ENCODE measurements around the gene ACOX2. TPM values are rescaled to one million over a fixed set of nuclear protein-coding genes. Genes with fewer than 3 reads are reported as not detected.

The ACOX2 gene
- total RNA-seq, 2 donors from 2014 or later: 20.1 to 28.2 TPM

- no peak for DNase-seq
- intact Hi-C loops (cut with DNase I): no loop called here
- ATAC-seq: no peak
These were observed 77.8 kb downstream of the ACOX2 start for GRCh38 chr3:58459160-58459559.

Other genes with a start within 250 kb of the ACOX2 start
- gene RPP14, start 230.9 kb downstream of the ACOX2 start, total RNA-seq: 10 to 100 TPM; 19.0 to 24.2 TPM
- gene HTD2, start 230.7 kb downstream of the ACOX2 start, total RNA-seq: 10 to 100 TPM in 1 of 2 donors, 1 to 10 TPM in 1; 8.1 to 12.1 TPM
- gene PXK, start 204.3 kb downstream of the ACOX2 start, total RNA-seq: 10 to 100 TPM; 13.3 to 15.1 TPM
- 100 to 1,000 TPM; 121 to 146 TPM for gene PDHB, start 103.4 kb downstream of the ACOX2 start, total RNA-seq
- gene KCTD6, start 45.1 kb downstream of the ACOX2 start, total RNA-seq: 1 to 10 TPM; 5.3 to 7.1 TPM
- gene FAM107A, start 40.2 kb upstream of the ACOX2 start, total RNA-seq: 10 to 100 TPM; 50.0 to 55.1 TPM
- not detected for gene FAM3D, start 129.6 kb upstream of the ACOX2 start, total RNA-seq